Smooth muscle cell (in vitro differentiated cells): Measurements from ENCODE around the gene GLIPR2. TPM values are rescaled to one million over a fixed set of nuclear protein-coding genes. Genes with fewer than 3 reads are reported as not detected.

Experiments used
- DNase-seq: peaks from one replicate; lab custom pipeline; 2025; ENCODE audit not compliant: unreplicated experiment; lab: John Stamatoyannopoulos, UW
- H2AFZ ChIP-seq: fragments of 200-600 bp; sonication (generic); 2 replicates; pipeline ENCODE4 v1.6.0; 2016; ENCODE audit warnings: antibody characterized with exemption, low read depth, mild to moderate bottlenecking
- H3F3A ChIP-seq: fragments of 200-600 bp; sonication (generic); 2 replicates; pipeline ENCODE4 v1.6.0; 2017; ENCODE audit warnings: antibody characterized with exemption, low read depth
- H3K27ac ChIP-seq: fragments of 200-600 bp; sonication (generic); 2 replicates; pipeline ENCODE4 v1.5.1; 2016; ENCODE audit warnings: low read depth, mild to moderate bottlenecking
- H3K27me3 ChIP-seq: fragments of 200-600 bp; sonication (generic); 2 replicates; pipeline ENCODE4 v1.6.1; 2016; ENCODE audit warnings: low read depth, mild to moderate bottlenecking
- H3K36me3 ChIP-seq: fragments of 200-600 bp; sonication (generic); 2 replicates; pipeline ENCODE4 v1.5.1; 2016; ENCODE audit warnings: low read depth
- H3K4me1 ChIP-seq: fragments of 200-600 bp; sonication (generic); 2 replicates; pipeline ENCODE4 v1.5.1; 2016; ENCODE audit warnings: low read depth
- H3K4me2 ChIP-seq: fragments of 200-600 bp; sonication (generic); 2 replicates; pipeline ENCODE4 v1.6.0; 2016; ENCODE audit warnings: mild to moderate bottlenecking
- H3K4me3 ChIP-seq: fragments of 200-600 bp; sonication (generic); 2 replicates; pipeline ENCODE4 v1.5.1; 2016; ENCODE audit warnings: mild to moderate bottlenecking
- H3K79me2 ChIP-seq: fragments of 200-600 bp; sonication (generic); 2 replicates; pipeline ENCODE4 v1.6.0; 2016; ENCODE audit warnings: low read depth, mild to moderate bottlenecking
- H3K9ac ChIP-seq: fragments of 200-600 bp; sonication (generic); 2 replicates; pipeline ENCODE4 v1.6.0; 2016; ENCODE audit warnings: low read depth
- H3K9me3 ChIP-seq: fragments of 200-600 bp; sonication (generic); replicated peaks from 2 replicates; pipeline ENCODE4 v1.5.1; 2016; ENCODE audit warnings: low read depth
- H4K20me1 ChIP-seq: fragments of 200-600 bp; sonication (generic); 2 replicates; pipeline ENCODE4 v1.6.0; 2016; ENCODE audit warnings: low read depth
- CTCF ChIP-seq: fragments of 200-600 bp; sonication (generic); IDR thresholded peaks from 2 replicates; pipeline ENCODE4 v1.5.1; 2017; ENCODE audit warnings: borderline replicate concordance, mild to moderate bottlenecking, antibody characterized with exemption; ENCODE audit not compliant: insufficient read depth, poor library complexity, severe bottlenecking
- WGBS: methylation state at CpG from one replicate; pipeline ENCODE4 v1.1.7; 2016; ENCODE audit warnings: low lambda C conversion rate; 5-methylcytosine and 5-hydroxymethylcytosine counted together
- polyA plus RNA-seq: library from polyadenylated mRNA; unstranded; fragments of >200 nt; fragmentation: Nextera tagmentation; extraction: Ambion mirVana; gene quantifications from 2 replicates; pipeline ENCODE4 v1.2.1, GENCODE V29; 2016
- total RNA-seq: library from RNA; depleted of rRNA; stranded (reverse); fragments of >200 nt; gene quantifications from 2 replicates; pipeline ENCODE4 v1.2.3, GENCODE V29; 2014

The GLIPR2 gene
- total and polyA plus RNA-seq, 2 experiments from 2014 or later: 30.7 to 121 TPM

- peak; percentile 76 for DNase-seq
- WGBS: 8% methylated on average over 9 of the region's 9 CpGs
- Histone ChIP-seq H3K4me2 (peak overlapping the region; percentile 37), H3K9me3 (no peaks in the 10 kb centered on the region), H3K27ac (peak overlapping the region; percentile 86), H3K27me3 (no peaks in the 10 kb centered on the region), H3K79me2 (no peaks in the 10 kb centered on the region), H4K20me1 (no peaks in the 10 kb centered on the region), H3K4me3 (no peak overlapping the region), H3F3A (peaks cover 18% of the 10 kb centered on the region), H3K4me1 (peaks cover 27% of the 10 kb centered on the region), H3K36me3 (no peaks in the 10 kb centered on the region), H2AFZ (peak overlapping the region; percentile 6), H3K9ac (peak overlapping the region; percentile 37)
- TF ChIP-seq CTCF: no peak
Observed at GRCh38 chr9:36163049-36163785, 26.7 kb downstream of the GLIPR2 start.

- Histone ChIP-seq H3K9ac (peak overlapping the region; percentile 37), H3K4me1 (peaks cover 27% of the 10 kb centered on the region), H3K36me3 (no peaks in the 10 kb centered on the region), H3F3A (peaks cover 18% of the 10 kb centered on the region), H3K9me3 (no peaks in the 10 kb centered on the region), H3K27ac (peak overlapping the region; percentile 86), H3K79me2 (no peaks in the 10 kb centered on the region), H2AFZ (no peak overlapping the region), H3K4me3 (no peak overlapping the region), H3K27me3 (no peaks in the 10 kb centered on the region), H3K4me2 (peak overlapping the region; percentile 37), H4K20me1 (no peaks in the 10 kb centered on the region)
- no peak for TF ChIP-seq CTCF
- no peak for DNase-seq
- WGBS: 40% methylated on average over 4 of the region's 4 CpGs
Observed at GRCh38 chr9:36163786-36164170, 27.2 kb downstream of the GLIPR2 start.

DNA sequence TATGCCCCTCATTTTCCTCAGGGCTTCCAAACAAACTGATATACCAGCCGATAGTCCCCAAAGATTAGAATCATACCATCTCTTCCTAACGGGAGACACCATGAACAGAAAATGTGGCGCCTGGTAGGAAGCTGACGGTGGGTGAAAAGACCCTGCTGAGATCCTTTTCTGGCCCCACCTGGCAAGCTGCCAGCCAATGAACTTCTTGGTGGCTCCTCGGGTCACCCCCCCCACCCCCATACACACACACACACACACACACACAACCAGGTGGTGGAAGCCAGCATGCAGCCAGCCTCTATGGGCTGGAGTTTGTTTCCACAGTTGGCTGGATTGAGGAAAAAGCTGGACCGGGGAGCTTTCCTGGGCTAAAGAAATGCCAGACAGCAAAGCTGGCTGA, 27.8 kb downstream of the GLIPR2 start:
- Histone ChIP-seq H3K9me3 (no peaks in the 10 kb centered on the region), H3K4me2 (no peak overlapping the region), H3K4me1 (peaks cover 27% of the 10 kb centered on the region), H3K36me3 (no peaks in the 10 kb centered on the region), H3K4me3 (no peak overlapping the region), H2AFZ (no peak overlapping the region), H3F3A (peaks cover 18% of the 10 kb centered on the region), H3K9ac (no peak overlapping the region), H3K27ac (peak overlapping the region; percentile 86), H4K20me1 (no peaks in the 10 kb centered on the region), H3K79me2 (no peaks in the 10 kb centered on the region), H3K27me3 (no peaks in the 10 kb centered on the region)
- no peak for TF ChIP-seq CTCF
- 90% methylated on average over 6 of the region's 6 CpGs for WGBS
- DNase-seq: no peak

DNA sequence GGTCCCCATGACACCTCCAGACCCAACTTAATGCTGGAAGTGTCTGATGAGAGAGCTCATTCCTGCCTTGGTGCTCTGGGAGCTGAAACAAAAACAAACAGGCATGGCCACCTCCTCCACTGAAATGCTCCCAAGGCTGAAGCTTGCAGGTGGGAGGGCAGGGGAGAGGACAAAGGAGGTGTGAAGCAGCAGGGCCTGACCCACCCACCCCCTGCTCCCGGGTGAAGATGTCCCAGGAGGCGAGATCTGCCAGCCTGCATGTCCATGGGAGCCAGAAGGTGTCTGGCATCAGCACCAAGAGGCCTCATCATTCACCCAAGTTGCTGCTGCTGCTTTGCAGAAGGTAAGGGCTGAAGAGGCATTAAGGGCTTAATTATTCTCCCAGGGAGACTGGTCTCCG, 28.5 kb downstream of the GLIPR2 start:
- no peak for DNase-seq
- H3K4me1 ChIP-seq: peaks cover 27% of the 10 kb centered on the region
- no peaks in the 10 kb centered on the region for H4K20me1 ChIP-seq
- no peak overlapping the region for H3K4me3 ChIP-seq
- H3K4me2 ChIP-seq: no peak overlapping the region
- peaks cover 18% of the 10 kb centered on the region for H3F3A ChIP-seq
- peak overlapping the region; percentile 86 for H3K27ac ChIP-seq
- no peaks in the 10 kb centered on the region for H3K79me2 ChIP-seq
- no peaks in the 10 kb centered on the region for H3K36me3 ChIP-seq
- WGBS: 61% methylated on average over 3 of the region's 3 CpGs
- TF ChIP-seq CTCF: no peak
- no peak overlapping the region for H2AFZ ChIP-seq
- no peak overlapping the region for H3K9ac ChIP-seq
- H3K27me3 ChIP-seq: no peaks in the 10 kb centered on the region
- no peaks in the 10 kb centered on the region for H3K9me3 ChIP-seq
